Neuronal stem cell (in vitro differentiated cells): Measurements from ENCODE around the gene CPNE9.

Experiments
- DNase-seq: peaks from one replicate; pipeline ENCODE4 v3.0.0-alpha.2; 2013; ENCODE audit warnings: low spot score
- H2AFZ ChIP-seq: one replicate; pipeline ENCODE4 v1.6.1; 2013; ENCODE audit warnings: mild to moderate bottlenecking, low read length, inconsistent platforms
- H2AK5ac ChIP-seq: 2 replicates; pipeline ENCODE4 v1.6.1; 2013; ENCODE audit warnings: low read depth, mild to moderate bottlenecking, inconsistent platforms, low read length, moderate library complexity, mixed read lengths
- H2BK120ac ChIP-seq: 2 replicates; pipeline ENCODE4 v1.6.1; 2013; ENCODE audit warnings: low read depth, mild to moderate bottlenecking, inconsistent platforms, low read length, moderate library complexity, mixed read lengths
- H2BK12ac ChIP-seq: one replicate; pipeline ENCODE4 v1.6.1; 2013; ENCODE audit warnings: low read length, inconsistent platforms
- H2BK15ac ChIP-seq: 2 replicates; pipeline ENCODE4 v1.6.1; 2013; ENCODE audit warnings: mild to moderate bottlenecking, low read length, inconsistent platforms, mixed read lengths
- H2BK5ac ChIP-seq: one replicate; pipeline ENCODE4 v1.6.1; 2013; ENCODE audit warnings: inconsistent platforms, mild to moderate bottlenecking, low read length, moderate library complexity
- H3K14ac ChIP-seq: one replicate; pipeline ENCODE4 v1.6.1; 2013; ENCODE audit warnings: low read length, inconsistent platforms
- H3K18ac ChIP-seq: 2 replicates; pipeline ENCODE4 v1.6.1; 2013; ENCODE audit warnings: low read length, inconsistent platforms
- H3K23ac ChIP-seq: 2 replicates; pipeline ENCODE4 v1.6.1; 2013; ENCODE audit warnings: low read depth, mild to moderate bottlenecking, mixed read lengths, low read length, inconsistent platforms; ENCODE audit not compliant: poor library complexity
- H3K27ac ChIP-seq: replicated peaks from 3 replicates; pipeline ENCODE4 v1.5.1; 2013; ENCODE audit warnings: low read length, inconsistent platforms
- H3K27me3 ChIP-seq, 3 experiments: 2 replicates each; pipeline ENCODE4 v1.6.1; 2013; ENCODE audit warnings: low read length in 3 of 3, mild to moderate bottlenecking in 2 of 3, inconsistent platforms in 1 of 3, low read depth in 1 of 3, mixed read lengths in 1 of 3, moderate library complexity in 1 of 3; ENCODE audit not compliant: control insufficient read depth in 3 of 3, insufficient read depth in 3 of 3
- H3K36me3 ChIP-seq, 2 donors: replicated peaks in 1 of 2; 2 replicates each; pipeline ENCODE4 v1.6.1; 2013; ENCODE audit warnings: low read length in 2 of 2; ENCODE audit not compliant: control insufficient read depth in 2 of 2, insufficient read depth in 2 of 2
- H3K4ac ChIP-seq: 2 replicates; pipeline ENCODE4 v1.6.1; 2013; ENCODE audit warnings: inconsistent platforms, mild to moderate bottlenecking, low read length, moderate library complexity
- H3K4me1 ChIP-seq, 2 donors: 1 replicate in 1 of 2; 2 replicates in 1 of 2; pipeline ENCODE4 v1.6.1; 2013; ENCODE audit warnings: low read length in 2 of 2, low read depth in 1 of 2; ENCODE audit not compliant: control insufficient read depth in 2 of 2, insufficient read depth in 1 of 2
- H3K4me2 ChIP-seq: one replicate; pipeline ENCODE4 v1.6.1; 2013; ENCODE audit warnings: mild to moderate bottlenecking, low read length, inconsistent platforms; ENCODE audit not compliant: insufficient read depth, poor library complexity, severe bottlenecking
- H3K4me3 ChIP-seq, 2 donors: 2 replicates each; pipeline ENCODE4 v1.5.1; 2013; ENCODE audit warnings: low read length in 2 of 2, mild to moderate bottlenecking in 2 of 2, inconsistent platforms in 1 of 2, moderate library complexity in 1 of 2
- H3K79me1 ChIP-seq: one replicate; pipeline ENCODE4 v1.6.1; 2013; ENCODE audit warnings: low read depth, mild to moderate bottlenecking, inconsistent platforms, low read length, moderate library complexity
- H3K9ac ChIP-seq: one replicate; pipeline ENCODE4 v1.6.1; 2013; ENCODE audit warnings: mild to moderate bottlenecking, low read depth, low read length, inconsistent platforms; ENCODE audit not compliant: poor library complexity
- H3K9me3 ChIP-seq, 2 donors: replicated peaks in 1 of 2; 2 replicates each; pipeline versions ENCODE3 to v1.6.1; 2013; ENCODE audit warnings: low read length in 2 of 2, mild to moderate bottlenecking in 2 of 2, inconsistent platforms in 1 of 2, low read depth in 1 of 2, mixed read lengths in 1 of 2, moderate library complexity in 1 of 2; ENCODE audit not compliant: control insufficient read depth in 2 of 2, insufficient read depth in 1 of 2
- H4K8ac ChIP-seq: one replicate; pipeline ENCODE4 v1.6.1; 2013; ENCODE audit warnings: low read depth, mild to moderate bottlenecking, inconsistent platforms, low read length, moderate library complexity
- H4K91ac ChIP-seq: one replicate; pipeline ENCODE4 v1.6.1; 2013; ENCODE audit warnings: low read length, low read depth, mild to moderate bottlenecking, inconsistent platforms; ENCODE audit not compliant: poor library complexity
- WGBS, 2 donors: extraction: QIAGEN DNeasy Blood & Tissue Kit; methylation state at CpG; one replicate each; pipeline ENCODE4 v1.1.7; 2013; ENCODE audit warnings: missing lambda C conversion rate in 2 of 2, mixed read lengths in 1 of 2; ENCODE audit not compliant: insufficient read length in 2 of 2, insufficient replicate concordance in 1 of 2; ENCODE audit errors: extremely low coverage in 2 of 2; 5-methylcytosine and 5-hydroxymethylcytosine counted together

The CPNE9 gene

GRCh38 chr3:9721015-9721699 is 17.5 kb downstream of the CPNE9 start:
- DNase-seq: no peak
- Histone ChIP-seq H3K4me1 (peaks cover 0 to 4% of the 10 kb centered on the region in 2 donors), H2AFZ (peak overlapping the region; percentile 45), H4K8ac (no peak overlapping the region), H3K27ac (no peak overlapping the region), H3K9ac (no peak overlapping the region), H2BK5ac (no peak overlapping the region), H3K9me3 (no peaks in the 10 kb centered on the region), H3K18ac (no peak overlapping the region), H3K23ac (no peak overlapping the region), H3K79me1 (no peaks in the 10 kb centered on the region), H3K36me3 (no peaks in the 10 kb centered on the region), H2BK15ac (no peak overlapping the region), H2BK12ac (no peak overlapping the region), H4K91ac (no peak overlapping the region), H2BK120ac (no peak overlapping the region), H3K4me3 (no peak overlapping the region), H3K14ac (no peak overlapping the region), H3K27me3 (peaks cover 0 to 3% (median 0%) of the 10 kb centered on the region in 3 experiments), H2AK5ac (no peak overlapping the region), H3K4me2 (no peak overlapping the region), H3K4ac (no peak overlapping the region)
- WGBS, 2 donors: no CpG with 5 or more reads among the region's 7 CpGs

GRCh38 chr3:9721700-9722060 is 18.0 kb downstream of the CPNE9 start:
- no peak overlapping the region for H3K4me2 ChIP-seq
- H2BK5ac ChIP-seq: no peak overlapping the region
- peak overlapping the region; percentile 45 for H2AFZ ChIP-seq
- H2BK15ac ChIP-seq: no peak overlapping the region
- no peaks in the 10 kb centered on the region for H3K79me1 ChIP-seq
- no peak overlapping the region for H4K91ac ChIP-seq
- no peak for DNase-seq
- no peak overlapping the region for H2BK120ac ChIP-seq
- H3K27ac ChIP-seq: no peak overlapping the region
- H3K23ac ChIP-seq: no peak overlapping the region
- no peak overlapping the region for H3K18ac ChIP-seq
- no peak overlapping the region for H3K9ac ChIP-seq
- H3K4ac ChIP-seq: no peak overlapping the region
- H3K4me3 ChIP-seq: no peak overlapping the region
- H2BK12ac ChIP-seq: no peak overlapping the region
- H3K9me3 ChIP-seq: no peaks in the 10 kb centered on the region
- no peak overlapping the region for H2AK5ac ChIP-seq
- no peaks in the 10 kb centered on the region for H3K36me3 ChIP-seq
- no CpG with 5 or more reads among the region's 2 CpGs for WGBS, 2 donors
- H3K27me3 ChIP-seq: peaks cover 0 to 2% (median 0%) of the 10 kb centered on the region in 3 experiments
- no peak overlapping the region for H4K8ac ChIP-seq
- H3K4me1 ChIP-seq: peaks cover 0 to 4% of the 10 kb centered on the region in 2 donors
- H3K14ac ChIP-seq: no peak overlapping the region

- WGBS, 2 donors: no CpG with 5 or more reads among the region's 4 CpGs
- no peaks in the 10 kb centered on the region for H3K36me3 ChIP-seq
- no peak overlapping the region for H3K18ac ChIP-seq
- peaks cover under 1 to 4% of the 10 kb centered on the region in 2 donors for H3K4me1 ChIP-seq
- no peak overlapping the region for H2AK5ac ChIP-seq
- no peak overlapping the region for H2AFZ ChIP-seq
- H2BK15ac ChIP-seq: no peak overlapping the region
- no peak overlapping the region for H2BK12ac ChIP-seq
- no peak overlapping the region for H4K91ac ChIP-seq
- no peak overlapping the region for H3K4ac ChIP-seq
- peaks cover 0 to 7% (median 0%) of the 10 kb centered on the region in 3 experiments for H3K27me3 ChIP-seq
- H4K8ac ChIP-seq: no peak overlapping the region
- no peaks in the 10 kb centered on the region for H3K9me3 ChIP-seq
- H3K14ac ChIP-seq: no peak overlapping the region
- no peak overlapping the region for H3K27ac ChIP-seq
- H3K4me3 ChIP-seq: no peak overlapping the region
- DNase-seq: no peak
- no peak overlapping the region for H2BK120ac ChIP-seq
- H2BK5ac ChIP-seq: no peak overlapping the region
- no peaks in the 10 kb centered on the region for H3K79me1 ChIP-seq
- no peak overlapping the region for H3K23ac ChIP-seq
- no peak overlapping the region for H3K9ac ChIP-seq
- H3K4me2 ChIP-seq: no peak overlapping the region
Measured at GRCh38 chr3:9725775-9726515, 22.3 kb downstream of the CPNE9 start.

GRCh38 chr3:9727041-9727595 is 23.5 kb downstream of the CPNE9 start:
- no peak overlapping the region for H2BK12ac ChIP-seq
- H2BK15ac ChIP-seq: no peak overlapping the region
- no peak overlapping the region for H3K23ac ChIP-seq
- no peak overlapping the region for H4K91ac ChIP-seq
- no peak overlapping the region for H3K27ac ChIP-seq
- DNase-seq: no peak
- H3K79me1 ChIP-seq: peaks cover 4% of the 10 kb centered on the region
- peaks cover 0 to 4% of the 10 kb centered on the region in 2 donors for H3K4me1 ChIP-seq
- no peaks in the 10 kb centered on the region for H3K9me3 ChIP-seq
- H3K27me3 ChIP-seq: peaks cover 0 to 7% (median 0%) of the 10 kb centered on the region in 3 experiments
- no peak overlapping the region for H3K4ac ChIP-seq
- no peaks in the 10 kb centered on the region for H3K36me3 ChIP-seq
- no peak overlapping the region for H4K8ac ChIP-seq
- no peak overlapping the region for H3K18ac ChIP-seq
- no peak overlapping the region for H3K9ac ChIP-seq
- H2BK120ac ChIP-seq: no peak overlapping the region
- H3K4me2 ChIP-seq: peak overlapping the region; percentile 21
- H3K4me3 ChIP-seq: no peak overlapping the region
- no peak overlapping the region for H2AK5ac ChIP-seq
- no peak overlapping the region for H2BK5ac ChIP-seq
- WGBS, 2 donors: no CpG with 5 or more reads among the region's 11 CpGs
- H2AFZ ChIP-seq: peak overlapping the region; percentile 19
- H3K14ac ChIP-seq: no peak overlapping the region
